Measurements from ENCODE around the gene ARMS2.

GRCh38 chr10:122448600-122448999, 5.9 kb upstream of the ARMS2 start:
- TF ChIP-seq EZH2 (IDR thresholded peaks at IDR 0.05; ENCODE audit: insufficient read depth, low read length): no peak
- TF ChIP-seq, protein P1, sequence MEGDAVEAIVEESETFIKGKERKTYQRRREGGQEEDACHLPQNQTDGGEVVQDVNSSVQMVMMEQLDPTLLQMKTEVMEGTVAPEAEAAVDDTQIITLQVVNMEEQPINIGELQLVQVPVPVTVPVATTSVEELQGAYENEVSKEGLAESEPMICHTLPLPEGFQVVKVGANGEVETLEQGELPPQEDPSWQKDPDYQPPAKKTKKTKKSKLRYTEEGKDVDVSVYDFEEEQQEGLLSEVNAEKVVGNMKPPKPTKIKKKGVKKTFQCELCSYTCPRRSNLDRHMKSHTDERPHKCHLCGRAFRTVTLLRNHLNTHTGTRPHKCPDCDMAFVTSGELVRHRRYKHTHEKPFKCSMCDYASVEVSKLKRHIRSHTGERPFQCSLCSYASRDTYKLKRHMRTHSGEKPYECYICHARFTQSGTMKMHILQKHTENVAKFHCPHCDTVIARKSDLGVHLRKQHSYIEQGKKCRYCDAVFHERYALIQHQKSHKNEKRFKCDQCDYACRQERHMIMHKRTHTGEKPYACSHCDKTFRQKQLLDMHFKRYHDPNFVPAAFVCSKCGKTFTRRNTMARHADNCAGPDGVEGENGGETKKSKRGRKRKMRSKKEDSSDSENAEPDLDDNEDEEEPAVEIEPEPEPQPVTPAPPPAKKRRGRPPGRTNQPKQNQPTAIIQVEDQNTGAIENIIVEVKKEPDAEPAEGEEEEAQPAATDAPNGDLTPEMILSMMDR (IDR thresholded peaks at IDR 0.05; ENCODE audit: insufficient read depth, low read depth, low read length): no peak
